GM23248 (cell line): Measurements from ENCODE around the gene CD58.

Source experiments
- EZH2 ChIP-seq: fragments of 200-600 bp; sonication (generic); IDR thresholded peaks from 2 replicates; pipeline ENCODE4 v1.6.1; 2018; ENCODE audit warnings: antibody characterized with exemption, mild to moderate bottlenecking; ENCODE audit not compliant: insufficient read depth, poor library complexity, severe bottlenecking
- EZH2phosphoT487 ChIP-seq: fragments of 200-600 bp; sonication (generic); IDR thresholded peaks from 2 replicates; pipeline ENCODE4 v1.6.1; 2018; ENCODE audit warnings: antibody characterized with exemption, moderate library complexity, mild to moderate bottlenecking, low read depth; ENCODE audit not compliant: insufficient read depth

DNA sequence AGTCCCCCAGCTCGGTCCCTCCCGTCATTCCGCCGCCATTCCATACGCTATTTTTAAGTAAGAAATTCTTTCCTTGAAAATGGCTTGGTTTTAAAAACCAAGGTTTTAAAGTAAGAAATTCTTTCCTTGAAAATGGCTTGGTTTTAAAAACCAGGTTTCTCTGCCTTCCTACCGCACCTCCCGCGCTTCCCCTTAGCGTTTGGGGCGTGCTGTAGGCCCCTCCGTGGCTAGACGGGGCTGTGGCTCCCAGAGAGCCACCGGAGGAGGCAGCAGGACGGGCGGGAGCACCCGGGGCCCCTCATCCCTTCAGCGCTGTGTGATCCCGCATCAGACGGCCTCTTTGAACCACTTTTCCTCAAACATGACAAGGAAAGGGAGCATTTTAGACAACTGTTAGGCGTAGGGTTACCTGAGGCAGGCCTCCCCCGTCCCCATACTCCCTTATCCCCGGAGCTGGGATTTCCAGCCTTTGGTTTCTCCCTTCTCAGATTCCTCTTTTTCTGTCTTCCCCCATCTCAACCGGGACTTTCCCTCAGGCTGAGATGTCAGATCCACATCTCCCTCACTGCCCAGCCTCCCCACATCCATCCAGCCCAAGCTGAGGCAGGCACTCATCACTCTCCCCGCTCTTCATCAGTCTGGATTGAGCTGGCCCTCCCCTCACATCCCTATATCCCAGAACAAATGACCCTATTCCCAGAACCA lies 541 bp upstream of the CD58 start:
- TF ChIP-seq EZH2 (no peak), EZH2phosphoT487 (no peak)
